Common myeloid progenitor, CD34-positive (primary cell): ENCODE results near the gene CTBP2.

ENCODE experiments used
- CTCF ChIA-PET: fragments of 350-600 bp; sonication (Branson Sonifier 250); formaldehyde crosslinking; loops from one replicate; lab custom pipeline; 2021; ENCODE audit warnings: antibody characterized with exemption; lab: Charles Lee
- POLR2A ChIA-PET: fragments of 350-600 bp; sonication (Branson Sonifier 250); formaldehyde crosslinking; loops from one replicate; lab custom pipeline; 2021; ENCODE audit warnings: antibody characterized with exemption; lab: Charles Lee
- DNase-seq, 3 donors: peaks; one replicate each; pipeline versions ENCODE4 v3.0.0 to v3.0.0-alpha.2; 2013
- H3K27ac ChIP-seq, 2 experiments: 1 replicate in 1 of 2; 2 replicates in 1 of 2; pipeline ENCODE4 v1.7.0; 2013; ENCODE audit warnings: inconsistent platforms in 2 of 2, low read length in 2 of 2, mild to moderate bottlenecking in 2 of 2, low read depth in 1 of 2, moderate library complexity in 1 of 2; ENCODE audit not compliant: severe bottlenecking in 2 of 2, insufficient read depth in 1 of 2, poor library complexity in 1 of 2
- H3K27me3 ChIP-seq, 5 experiments: replicated peaks in 2 of 5; 1 replicate in 3 of 5; 2 replicates in 2 of 5; pipeline versions ENCODE4 v1.6.1 to v1.7.0; 2013; ENCODE audit warnings: low read length in 4 of 5, mild to moderate bottlenecking in 2 of 5, moderate library complexity in 2 of 5, inconsistent platforms in 1 of 5; ENCODE audit not compliant: insufficient read depth in 5 of 5, control insufficient read depth in 4 of 5
- H3K36me3 ChIP-seq, 4 experiments: 1 replicate in 2 of 4; 2 replicates in 2 of 4; pipeline versions ENCODE4 v1.6.1 to v1.7.0; 2013; ENCODE audit warnings: low read length in 3 of 4, control low read depth in 1 of 4, mild to moderate bottlenecking in 1 of 4; ENCODE audit not compliant: control insufficient read depth in 4 of 4, insufficient read depth in 4 of 4
- H3K4me1 ChIP-seq, 4 experiments: 1 replicate in 3 of 4; 2 replicates in 1 of 4; pipeline versions ENCODE4 v1.6.1 to v1.7.1; 2013; ENCODE audit warnings: low read length in 3 of 4, mild to moderate bottlenecking in 3 of 4, control low read depth in 1 of 4, inconsistent platforms in 1 of 4, moderate library complexity in 1 of 4; ENCODE audit not compliant: control insufficient read depth in 4 of 4, insufficient read depth in 4 of 4; ENCODE audit errors: control extremely low read depth in 1 of 4
- H3K4me3 ChIP-seq, 7 experiments: 1 replicate in 4 of 7; 2 replicates in 3 of 7; pipeline versions ENCODE4 v1.5.1 to v1.7.0; 2013; ENCODE audit warnings: mild to moderate bottlenecking in 7 of 7, low read length in 6 of 7, moderate library complexity in 6 of 7, inconsistent platforms in 2 of 7, low read depth in 2 of 7, control low read depth in 1 of 7; ENCODE audit not compliant: insufficient read depth in 4 of 7, control insufficient read depth in 1 of 7; ENCODE audit errors: extremely low read depth in 1 of 7
- H3K9me3 ChIP-seq, 5 experiments: 1 replicate in 4 of 5; 2 replicates in 1 of 5; pipeline versions ENCODE4 v1.6.1 to v1.7.1; 2013; ENCODE audit warnings: low read length in 4 of 5, mild to moderate bottlenecking in 2 of 5, inconsistent platforms in 1 of 5, low read depth in 1 of 5, moderate library complexity in 1 of 5; ENCODE audit not compliant: control insufficient read depth in 4 of 5, insufficient read depth in 2 of 5; ENCODE audit errors: control extremely low read depth in 1 of 5
- WGBS: methylation state at CpG from one replicate; pipeline ENCODE4 v1.1.5; 2013; ENCODE audit not compliant: insufficient coverage; 5-methylcytosine and 5-hydroxymethylcytosine counted together

Gene CTBP2

DNA sequence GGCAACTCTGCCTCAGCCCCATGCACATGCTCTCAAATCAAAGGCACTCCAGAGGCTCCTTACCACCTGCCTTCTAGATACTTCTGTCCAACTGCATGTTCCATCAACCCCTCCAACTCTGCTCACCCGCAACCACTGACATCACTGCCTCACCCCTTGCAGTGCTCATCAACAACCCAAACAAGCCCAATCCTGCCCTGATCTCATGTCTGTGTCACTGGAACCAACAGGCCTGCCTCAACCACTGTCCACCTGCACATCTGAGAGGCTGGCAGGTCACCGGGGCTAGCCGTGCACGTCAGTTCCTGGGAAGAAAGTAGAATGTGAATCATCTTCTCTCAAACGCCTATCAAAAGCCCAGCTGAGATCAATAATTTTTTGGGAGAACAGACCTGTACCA is 33.3 kb downstream of the CTBP2 start:
- Histone ChIP-seq H3K4me1 (peaks cover 0 to 7% (median 1%) of the 10 kb centered on the region in 4 experiments), H3K27me3 (no peaks in the 10 kb centered on the region), H3K27ac (no peak overlapping the region), H3K4me3 (no peak overlapping the region), H3K36me3 (peaks cover 12 to 70% (median 38%) of the 10 kb centered on the region in 4 experiments), H3K9me3 (peaks cover 0 to 2% (median 0%) of the 10 kb centered on the region in 5 experiments)
- ChIA-PET POLR2A (interaction anchor here (0.6 kb wide), 1 partner anchor 14 kb away, joined by 3 read pairs; no protein-coding TSS in a partner anchor), CTCF (interaction anchor here (0.8 to 2.8 kb wide), 4 partner anchors 10 to 36 kb away, joined by 3 to 8 read pairs (median 4); no protein-coding TSS in a partner anchor)
- DNase-seq: no peak
- 86% methylated on average over 5 of the region's 5 CpGs for WGBS

DNA sequence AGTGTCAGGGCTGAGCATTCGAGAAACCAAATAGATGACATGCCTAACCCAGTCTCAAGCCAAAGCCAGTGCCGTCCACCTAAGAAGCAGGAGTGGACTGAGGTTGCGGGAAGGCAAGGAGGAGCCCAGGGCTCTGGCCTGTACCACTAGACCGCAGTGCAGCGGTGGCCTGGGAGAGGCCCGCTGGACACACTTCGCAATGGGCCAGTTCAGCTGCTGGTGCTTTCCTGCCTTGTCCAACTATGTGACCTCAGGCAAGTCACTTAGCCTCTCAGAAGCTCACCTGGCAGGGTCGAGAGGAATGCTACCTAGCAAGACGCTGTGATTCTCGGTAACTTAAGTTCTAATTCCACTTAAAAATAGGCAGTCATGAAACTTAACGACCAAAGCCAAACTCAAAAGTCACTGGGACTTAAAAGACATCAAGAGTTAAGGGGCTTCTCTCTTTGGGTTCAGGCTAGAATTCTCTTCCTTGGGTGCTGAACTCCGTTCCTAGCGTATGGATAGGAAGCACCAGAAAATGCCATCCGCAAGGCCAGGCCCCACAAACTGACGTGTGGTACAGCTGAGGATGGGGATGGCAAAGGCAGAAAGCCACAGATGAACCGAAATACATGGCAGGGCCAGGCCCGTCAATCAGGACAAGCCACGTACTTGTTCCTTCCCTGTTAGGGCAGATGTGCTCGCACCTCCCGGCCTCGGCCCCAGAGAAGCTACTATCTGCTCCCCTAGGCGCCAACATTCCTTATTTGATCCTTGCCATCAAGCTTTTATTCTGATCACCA is 34.2 kb downstream of the CTBP2 start:
- H3K27ac ChIP-seq: no peak overlapping the region
- H3K9me3 ChIP-seq: no peaks in the 10 kb centered on the region
- H3K36me3 ChIP-seq: peaks cover 12 to 65% (median 33%) of the 10 kb centered on the region in 4 experiments
- ChIA-PET POLR2A (no interaction called here), CTCF (interaction anchor here (0.8 to 2.8 kb wide), 4 partner anchors 9 to 78 kb away, joined by 3 to 8 read pairs (median 3); no protein-coding TSS in a partner anchor)
- 95% methylated on average over 22 of the region's 22 CpGs for WGBS
- peaks cover 0 to 7% (median 1%) of the 10 kb centered on the region in 4 experiments for H3K4me1 ChIP-seq
- H3K4me3 ChIP-seq: no peak overlapping the region
- no peaks in the 10 kb centered on the region for H3K27me3 ChIP-seq
- DNase-seq: no peak

DNA sequence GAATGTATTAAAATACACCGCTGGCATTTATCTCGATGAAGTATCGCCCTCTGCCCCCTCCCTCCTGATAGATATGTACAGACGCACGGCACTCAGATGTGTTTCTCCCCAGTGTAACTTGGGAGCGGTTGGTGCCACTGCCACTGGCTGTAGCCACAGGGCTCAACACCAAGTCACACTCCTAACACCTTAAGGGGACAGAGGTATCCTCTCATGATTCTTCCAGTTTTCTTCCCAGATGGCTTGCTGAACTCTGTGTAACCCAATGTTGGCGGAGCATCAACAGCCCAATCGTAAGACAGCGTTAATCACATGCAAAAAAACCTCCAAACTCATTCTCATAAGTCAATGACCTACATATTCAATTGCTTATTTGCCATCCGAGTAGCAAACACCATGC is 35.5 kb downstream of the CTBP2 start:
- 90% methylated on average over 8 of the region's 10 CpGs for WGBS
- Histone ChIP-seq H3K27me3 (no peaks in the 10 kb centered on the region), H3K36me3 (peaks cover 12 to 66% (median 28%) of the 10 kb centered on the region in 4 experiments), H3K27ac (no peak overlapping the region), H3K4me1 (peaks cover 0 to 7% (median 1%) of the 10 kb centered on the region in 4 experiments), H3K4me3 (no peak overlapping the region), H3K9me3 (no peaks in the 10 kb centered on the region)
- no peak for DNase-seq
- ChIA-PET POLR2A (no interaction called here), CTCF (interaction anchor here (1.0 kb wide), 1 partner anchor 77 kb away, joined by 3 read pairs; no protein-coding TSS in a partner anchor)

DNA sequence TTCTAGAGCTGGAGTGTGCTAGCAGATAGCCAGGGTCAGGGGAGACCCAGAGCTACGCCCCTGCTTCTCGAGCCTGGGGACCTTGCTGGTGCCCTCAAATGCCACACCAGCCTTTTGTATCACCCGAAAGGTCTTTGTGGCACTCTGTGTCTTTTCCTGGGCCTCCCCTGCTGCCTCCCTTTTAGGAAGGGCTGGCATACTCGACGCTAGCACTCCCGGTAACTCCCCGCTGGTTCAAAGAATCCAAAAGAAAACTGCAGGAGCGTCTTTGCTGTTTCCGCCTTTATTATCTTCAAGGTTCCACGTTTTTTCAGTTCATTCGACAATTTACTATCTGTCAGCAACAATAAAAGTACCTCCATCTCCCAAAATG is 36.3 kb downstream of the CTBP2 start:
- Histone ChIP-seq H3K27ac (no peak overlapping the region), H3K4me1 (peaks cover 0 to under 1% (median 0%) of the 10 kb centered on the region in 4 experiments), H3K4me3 (no peak overlapping the region), H3K27me3 (no peaks in the 10 kb centered on the region), H3K36me3 (peaks cover 12 to 58% (median 22%) of the 10 kb centered on the region in 4 experiments), H3K9me3 (no peaks in the 10 kb centered on the region)
- no peak for DNase-seq
- WGBS: 99% methylated on average over 8 of the region's 11 CpGs
- ChIA-PET CTCF (interaction anchor here (1.0 kb wide), 1 partner anchor 28 kb away, joined by 3 read pairs; no protein-coding TSS in a partner anchor), POLR2A (no interaction called here)

DNA sequence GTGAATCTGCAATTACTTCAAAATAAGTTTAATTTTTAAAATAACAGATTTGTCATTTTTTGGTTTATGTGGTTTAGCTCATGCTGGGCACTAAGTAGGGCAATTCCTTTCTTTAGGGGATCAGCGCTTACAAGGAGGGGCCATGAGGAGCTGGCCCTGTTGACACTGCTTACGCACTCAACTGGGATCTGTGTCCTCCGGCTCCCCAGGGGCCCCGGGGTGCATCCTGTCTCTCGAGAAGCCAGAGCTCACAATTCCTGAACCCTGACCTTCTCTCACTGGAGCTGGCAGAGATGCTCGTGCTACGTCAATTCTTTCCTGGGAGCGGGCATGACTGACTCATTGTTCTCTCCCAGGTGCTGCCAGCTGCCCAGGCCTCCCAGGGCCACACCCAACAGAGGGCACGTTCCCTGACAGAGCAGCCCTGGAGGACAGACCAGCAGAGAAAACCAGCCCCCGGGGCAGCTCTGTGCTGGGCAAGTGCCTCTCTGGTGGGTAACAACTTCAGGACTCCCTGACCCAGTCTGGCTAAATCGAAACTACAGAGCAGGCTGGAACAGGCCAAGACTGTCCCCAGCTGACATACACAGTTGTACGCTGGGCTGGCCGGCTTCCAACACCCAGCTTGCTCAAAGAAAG is 36.8 kb downstream of the CTBP2 start:
- Histone ChIP-seq H3K9me3 (no peaks in the 10 kb centered on the region), H3K27ac (no peak overlapping the region), H3K4me3 (no peak overlapping the region), H3K36me3 (peaks cover 12 to 55% (median 20%) of the 10 kb centered on the region in 4 experiments), H3K4me1 (no peaks in the 10 kb centered on the region), H3K27me3 (no peaks in the 10 kb centered on the region)
- 86% methylated on average over 13 of the region's 13 CpGs for WGBS
- no peak for DNase-seq
- POLR2A ChIA-PET: interaction anchor here (0.7 kb wide), 1 partner anchor 48 kb away, joined by 3 read pairs; no protein-coding TSS in a partner anchor
- CTCF ChIA-PET: interaction anchor here (1.0 to 1.2 kb wide), 2 partner anchors 17 to 28 kb away, joined by 3 read pairs; no protein-coding TSS in a partner anchor

DNA sequence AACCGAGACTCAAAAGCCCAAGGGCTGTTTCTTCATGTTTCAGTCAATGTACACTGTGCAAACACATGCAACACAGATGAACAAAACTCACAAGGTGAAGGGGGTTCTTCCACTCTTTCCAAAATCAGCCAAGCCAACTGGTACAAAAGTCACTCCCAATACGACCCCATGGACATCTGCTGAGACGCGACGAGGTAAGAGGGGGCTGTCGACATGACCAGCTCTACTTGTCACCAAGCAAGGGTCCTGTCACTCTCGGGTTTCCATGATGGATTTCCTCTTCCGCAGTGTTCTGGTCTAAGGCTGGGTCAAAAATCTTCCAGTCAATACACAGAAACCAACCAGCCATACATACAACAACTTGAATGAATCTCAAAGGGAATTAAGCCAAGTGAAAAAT is 37.8 kb downstream of the CTBP2 start:
- ChIA-PET POLR2A (no interaction called here), CTCF (interaction anchor here (1.2 kb wide), 1 partner anchor 18 kb away, joined by 3 read pairs; no protein-coding TSS in a partner anchor)
- 97% methylated on average over 8 of the region's 8 CpGs for WGBS
- Histone ChIP-seq H3K4me1 (no peaks in the 10 kb centered on the region), H3K4me3 (no peak overlapping the region), H3K27ac (no peak overlapping the region), H3K9me3 (no peaks in the 10 kb centered on the region), H3K36me3 (peaks cover 8 to 49% (median 15%) of the 10 kb centered on the region in 4 experiments), H3K27me3 (no peaks in the 10 kb centered on the region)
- no peak for DNase-seq
